Activated T-helper 9 cell treated with anti-CD3 and anti-CD28 coated beads, Interleukin-2, amount 50 U/mL, for 16 hours (primary cell): ENCODE data around the gene EPB41L2.

Source experiments
- DNase-seq: peaks from one replicate; pipeline ENCODE4 v3.0.0-alpha.2; 2020; ENCODE audit warnings: low read depth

Gene EPB41L2

GRCh38 chr6:131061751-131062119 lies 1.3 kb downstream of the EPB41L2 start:
- DNase-seq = no peak

- DNase-seq = no peak
These were observed 1.8 kb downstream of the EPB41L2 start for GRCh38 chr6:131061041-131061750.

GRCh38 chr6:131060311-131060710 lies 2.7 kb downstream of the EPB41L2 start:
- no peak for DNase-seq

- no peak for DNase-seq
These were observed 3.6 kb downstream of the EPB41L2 start for GRCh38 chr6:131059486-131059885.

- DNase-seq = no peak
These were observed 4.8 kb downstream of the EPB41L2 start for GRCh38 chr6:131058236-131058635.

GRCh38 chr6:131054392-131055250 lies 8.4 kb downstream of the EPB41L2 start:
- no peak for DNase-seq

GRCh38 chr6:131053546-131054240 lies 9.4 kb downstream of the EPB41L2 start:
- DNase-seq = no peak

- DNase-seq = no peak
These were observed 10.9 kb downstream of the EPB41L2 start for GRCh38 chr6:131052181-131052580.

- no peak for DNase-seq
These were observed 11.7 kb downstream of the EPB41L2 start for GRCh38 chr6:131051341-131051740.

- DNase-seq = no peak
These were observed 13.4 kb downstream of the EPB41L2 start for GRCh38 chr6:131049608-131050007.

GRCh38 chr6:131048933-131049515 lies 14.0 kb downstream of the EPB41L2 start:
- no peak for DNase-seq

GRCh38 chr6:131048459-131048858 lies 14.6 kb downstream of the EPB41L2 start:
- no peak for DNase-seq

GRCh38 chr6:131045139-131045538 lies 17.9 kb downstream of the EPB41L2 start:
- no peak for DNase-seq

GRCh38 chr6:131043902-131044447 lies 19.1 kb downstream of the EPB41L2 start:
- no peak for DNase-seq

GRCh38 chr6:131042664-131043063 lies 20.4 kb downstream of the EPB41L2 start:
- DNase-seq = no peak

- no peak for DNase-seq
These were observed 21.2 kb downstream of the EPB41L2 start for GRCh38 chr6:131041814-131042213.

GRCh38 chr6:131040866-131041265 lies 22.2 kb downstream of the EPB41L2 start:
- DNase-seq = no peak

GRCh38 chr6:131039345-131039680 lies 23.7 kb downstream of the EPB41L2 start:
- no peak for DNase-seq

GRCh38 chr6:131038597-131039344 lies 24.3 kb downstream of the EPB41L2 start:
- DNase-seq = no peak

GRCh38 chr6:131037194-131037897 lies 25.7 kb downstream of the EPB41L2 start:
- DNase-seq = no peak

GRCh38 chr6:131036601-131037000 lies 26.4 kb downstream of the EPB41L2 start:
- DNase-seq = no peak
